Measurements from ENCODE around the gene COG7. TPM values are rescaled to one million over a fixed set of nuclear protein-coding genes. Genes with fewer than 3 reads are reported as not detected.

Gene COG7
- total RNA-seq, 1 experiment from 2014 or later, result 22.6 TPM

- no peak for TF ChIP-seq RELA (CRISPR knock-in tag; IDR thresholded peaks at IDR 0.05; ENCODE audit: borderline replicate concordance)
- TF ChIP-seq FOXP4 (CRISPR knock-in tag; IDR thresholded peaks at IDR 0.05), result no peak
- no peak for TF ChIP-seq KAT7 (CRISPR knock-in tag; IDR thresholded peaks at IDR 0.05; ENCODE audit: borderline replicate concordance)
- no peak for TF ChIP-seq ZNF263 (CRISPR knock-in tag; IDR thresholded peaks at IDR 0.05; ENCODE audit: low read depth)
- no peak for TF ChIP-seq JAZF1 (CRISPR knock-in tag; IDR thresholded peaks at IDR 0.05)
- TF ChIP-seq IRF1 (CRISPR knock-in tag; IDR thresholded peaks at IDR 0.05), result no peak
- no peak for TF ChIP-seq SMAD3 (CRISPR knock-in tag; IDR thresholded peaks at IDR 0.05; ENCODE audit: borderline replicate concordance)
- no peak for TF ChIP-seq MYBL2 (CRISPR knock-in tag; IDR thresholded peaks at IDR 0.05)
- TF ChIP-seq PRDM15 (CRISPR knock-in tag; IDR thresholded peaks at IDR 0.05), result no peak
- TF ChIP-seq ZNF232 (CRISPR knock-in tag; IDR thresholded peaks at IDR 0.05), result no peak
- no peak for TF ChIP-seq ESRRA (CRISPR knock-in tag; IDR thresholded peaks at IDR 0.05; ENCODE audit: borderline replicate concordance)
These were observed 69.1 kb downstream of the COG7 start (continued) for GRCh38 chr16:23383881-23384280.

- no peaks in the 10 kb centered on the region for H3K27me3 Mint-ChIP-seq (ENCODE audit: low read depth)
- H3K4me1 Mint-ChIP-seq, result no peaks in the 10 kb centered on the region
- H3K9me3 Mint-ChIP-seq, result no peaks in the 10 kb centered on the region
- no peak for TF ChIP-seq ELF4 (CRISPR knock-in tag; IDR thresholded peaks at IDR 0.05; ENCODE audit: low read depth)
- TF ChIP-seq ZNF396 (CRISPR knock-in tag; IDR thresholded peaks at IDR 0.05; ENCODE audit: borderline replicate concordance), result no peak
- no peak for TF ChIP-seq GRHL2 (CRISPR knock-in tag; IDR thresholded peaks at IDR 0.05; ENCODE audit: insufficient replicate concordance, severe bottlenecking)
- TF ChIP-seq E2F4 (CRISPR knock-in tag; IDR thresholded peaks at IDR 0.05; ENCODE audit: borderline replicate concordance, low read depth), result no peak
- no peak for TF ChIP-seq ZNF671 (CRISPR knock-in tag; IDR thresholded peaks at IDR 0.05)
- TF ChIP-seq STAT6 (CRISPR knock-in tag; conservative IDR thresholded peaks at IDR 0.05; ENCODE audit: low read depth), result no peak
- TF ChIP-seq ZNF219 (CRISPR knock-in tag; IDR thresholded peaks at IDR 0.05; ENCODE audit: borderline replicate concordance), result no peak
- TF ChIP-seq TEAD1 (CRISPR knock-in tag; IDR thresholded peaks at IDR 0.05), result no peak
- TF ChIP-seq NFE2L1 (CRISPR knock-in tag; IDR thresholded peaks at IDR 0.05), result no peak
- TF ChIP-seq ZNF281 (CRISPR knock-in tag; IDR thresholded peaks at IDR 0.05), result no peak
- no peak for TF ChIP-seq GTF2I (CRISPR knock-in tag; conservative IDR thresholded peaks at IDR 0.05)
- no peak for TF ChIP-seq ZNF232 (CRISPR knock-in tag; IDR thresholded peaks at IDR 0.05)
- TF ChIP-seq ZNF416 (CRISPR knock-in tag; IDR thresholded peaks at IDR 0.05), result no peak
- no peak for TF ChIP-seq JAZF1 (CRISPR knock-in tag; IDR thresholded peaks at IDR 0.05)
- ChIA-PET POLR2A (no interaction called here), CTCF (interaction anchor here (3.4 to 4.0 kb wide), 2 partner anchors 11 to 53 kb away, joined by 16 to 18 read pairs; no protein-coding TSS in a partner anchor)
- no peak overlapping the region for H3K4me3 Mint-ChIP-seq
- DNase-seq (ENCODE audit: low spot score) (no peak), ATAC-seq (no peak)
- H3K27ac Mint-ChIP-seq, result no peak overlapping the region
- no peaks in the 10 kb centered on the region for H3K36me3 Mint-ChIP-seq
These were observed 70.7 kb downstream of the COG7 start for GRCh38 chr16:23382279-23382678.
